Neuronal stem cell (in vitro differentiated cells): ENCODE data around the gene AFF4.
"Not testable (repeated sequence)": the region's sequence is repeated elsewhere in the genome, so short reads cannot be mapped to it uniquely, and the experiment has no call there.

Experiments used
- DNase-seq: peaks from one replicate; pipeline ENCODE4 v3.0.0-alpha.2; 2013; ENCODE audit warnings: low spot score
- H2AFZ ChIP-seq: one replicate; pipeline ENCODE4 v1.6.1; 2013; ENCODE audit warnings: mild to moderate bottlenecking, low read length, inconsistent platforms
- H2AK5ac ChIP-seq: 2 replicates; pipeline ENCODE4 v1.6.1; 2013; ENCODE audit warnings: low read depth, mild to moderate bottlenecking, inconsistent platforms, low read length, moderate library complexity, mixed read lengths
- H2BK120ac ChIP-seq: 2 replicates; pipeline ENCODE4 v1.6.1; 2013; ENCODE audit warnings: low read depth, mild to moderate bottlenecking, inconsistent platforms, low read length, moderate library complexity, mixed read lengths
- H2BK12ac ChIP-seq: one replicate; pipeline ENCODE4 v1.6.1; 2013; ENCODE audit warnings: low read length, inconsistent platforms
- H2BK15ac ChIP-seq: 2 replicates; pipeline ENCODE4 v1.6.1; 2013; ENCODE audit warnings: mild to moderate bottlenecking, low read length, inconsistent platforms, mixed read lengths
- H2BK5ac ChIP-seq: one replicate; pipeline ENCODE4 v1.6.1; 2013; ENCODE audit warnings: inconsistent platforms, mild to moderate bottlenecking, low read length, moderate library complexity
- H3K14ac ChIP-seq: one replicate; pipeline ENCODE4 v1.6.1; 2013; ENCODE audit warnings: low read length, inconsistent platforms
- H3K18ac ChIP-seq: 2 replicates; pipeline ENCODE4 v1.6.1; 2013; ENCODE audit warnings: low read length, inconsistent platforms
- H3K23ac ChIP-seq: 2 replicates; pipeline ENCODE4 v1.6.1; 2013; ENCODE audit warnings: low read depth, mild to moderate bottlenecking, mixed read lengths, low read length, inconsistent platforms; ENCODE audit not compliant: poor library complexity
- H3K27ac ChIP-seq: replicated peaks from 3 replicates; pipeline ENCODE4 v1.5.1; 2013; ENCODE audit warnings: low read length, inconsistent platforms
- H3K27me3 ChIP-seq, 3 experiments: 2 replicates each; pipeline ENCODE4 v1.6.1; 2013; ENCODE audit warnings: low read length in 3 of 3, mild to moderate bottlenecking in 2 of 3, inconsistent platforms in 1 of 3, low read depth in 1 of 3, mixed read lengths in 1 of 3, moderate library complexity in 1 of 3; ENCODE audit not compliant: control insufficient read depth in 3 of 3, insufficient read depth in 3 of 3
- H3K36me3 ChIP-seq, 2 donors: replicated peaks in 1 of 2; 2 replicates each; pipeline ENCODE4 v1.6.1; 2013; ENCODE audit warnings: low read length in 2 of 2; ENCODE audit not compliant: control insufficient read depth in 2 of 2, insufficient read depth in 2 of 2
- H3K4ac ChIP-seq: 2 replicates; pipeline ENCODE4 v1.6.1; 2013; ENCODE audit warnings: inconsistent platforms, mild to moderate bottlenecking, low read length, moderate library complexity
- H3K4me1 ChIP-seq, 2 donors: 1 replicate in 1 of 2; 2 replicates in 1 of 2; pipeline ENCODE4 v1.6.1; 2013; ENCODE audit warnings: low read length in 2 of 2, low read depth in 1 of 2; ENCODE audit not compliant: control insufficient read depth in 2 of 2, insufficient read depth in 1 of 2
- H3K4me2 ChIP-seq: one replicate; pipeline ENCODE4 v1.6.1; 2013; ENCODE audit warnings: mild to moderate bottlenecking, low read length, inconsistent platforms; ENCODE audit not compliant: insufficient read depth, poor library complexity, severe bottlenecking
- H3K4me3 ChIP-seq, 2 donors: 2 replicates each; pipeline ENCODE4 v1.5.1; 2013; ENCODE audit warnings: low read length in 2 of 2, mild to moderate bottlenecking in 2 of 2, inconsistent platforms in 1 of 2, moderate library complexity in 1 of 2
- H3K79me1 ChIP-seq: one replicate; pipeline ENCODE4 v1.6.1; 2013; ENCODE audit warnings: low read depth, mild to moderate bottlenecking, inconsistent platforms, low read length, moderate library complexity
- H3K9ac ChIP-seq: one replicate; pipeline ENCODE4 v1.6.1; 2013; ENCODE audit warnings: mild to moderate bottlenecking, low read depth, low read length, inconsistent platforms; ENCODE audit not compliant: poor library complexity
- H3K9me3 ChIP-seq, 2 donors: replicated peaks in 1 of 2; 2 replicates each; pipeline versions ENCODE3 to v1.6.1; 2013; ENCODE audit warnings: low read length in 2 of 2, mild to moderate bottlenecking in 2 of 2, inconsistent platforms in 1 of 2, low read depth in 1 of 2, mixed read lengths in 1 of 2, moderate library complexity in 1 of 2; ENCODE audit not compliant: control insufficient read depth in 2 of 2, insufficient read depth in 1 of 2
- H4K8ac ChIP-seq: one replicate; pipeline ENCODE4 v1.6.1; 2013; ENCODE audit warnings: low read depth, mild to moderate bottlenecking, inconsistent platforms, low read length, moderate library complexity
- H4K91ac ChIP-seq: one replicate; pipeline ENCODE4 v1.6.1; 2013; ENCODE audit warnings: low read length, low read depth, mild to moderate bottlenecking, inconsistent platforms; ENCODE audit not compliant: poor library complexity
- WGBS, 2 donors: extraction: QIAGEN DNeasy Blood & Tissue Kit; methylation state at CpG; one replicate each; pipeline ENCODE4 v1.1.7; 2013; ENCODE audit warnings: missing lambda C conversion rate in 2 of 2, mixed read lengths in 1 of 2; ENCODE audit not compliant: insufficient read length in 2 of 2, insufficient replicate concordance in 1 of 2; ENCODE audit errors: extremely low coverage in 2 of 2; 5-methylcytosine and 5-hydroxymethylcytosine counted together

AFF4 gene

GRCh38 chr5:132961887-132962286 lies 1.5 kb downstream of the AFF4 start:
- H3K79me1 ChIP-seq, result peaks cover 6% of the 10 kb centered on the region
- H3K27ac ChIP-seq, result no peak overlapping the region
- H3K23ac ChIP-seq, result no peak overlapping the region
- H2AK5ac ChIP-seq, result no peak overlapping the region
- no peaks in the 10 kb centered on the region for H3K27me3 ChIP-seq
- no peak overlapping the region for H4K8ac ChIP-seq
- no peak overlapping the region for H3K4ac ChIP-seq
- H2BK120ac ChIP-seq, result no peak overlapping the region
- H3K4me1 ChIP-seq, result peaks cover 0 to 3% of the 10 kb centered on the region in 2 donors
- H3K4me3 ChIP-seq, result peak overlapping the region; percentile 64 to 99
- no peak overlapping the region for H2BK15ac ChIP-seq
- H2AFZ ChIP-seq, result no peak overlapping the region
- H2BK5ac ChIP-seq, result no peak overlapping the region
- no peak overlapping the region for H3K14ac ChIP-seq
- WGBS, 2 donors, result no CpG with 5 or more reads among the region's 5 CpGs
- no peak overlapping the region for H3K9ac ChIP-seq
- H4K91ac ChIP-seq, result no peak overlapping the region
- peaks cover 0 to 26% of the 10 kb centered on the region in 2 donors for H3K36me3 ChIP-seq
- DNase-seq, result no peak
- no peaks in the 10 kb centered on the region for H3K9me3 ChIP-seq
- no peak overlapping the region for H2BK12ac ChIP-seq
- H3K18ac ChIP-seq, result no peak overlapping the region
- H3K4me2 ChIP-seq, result peak overlapping the region; percentile 35

DNA sequence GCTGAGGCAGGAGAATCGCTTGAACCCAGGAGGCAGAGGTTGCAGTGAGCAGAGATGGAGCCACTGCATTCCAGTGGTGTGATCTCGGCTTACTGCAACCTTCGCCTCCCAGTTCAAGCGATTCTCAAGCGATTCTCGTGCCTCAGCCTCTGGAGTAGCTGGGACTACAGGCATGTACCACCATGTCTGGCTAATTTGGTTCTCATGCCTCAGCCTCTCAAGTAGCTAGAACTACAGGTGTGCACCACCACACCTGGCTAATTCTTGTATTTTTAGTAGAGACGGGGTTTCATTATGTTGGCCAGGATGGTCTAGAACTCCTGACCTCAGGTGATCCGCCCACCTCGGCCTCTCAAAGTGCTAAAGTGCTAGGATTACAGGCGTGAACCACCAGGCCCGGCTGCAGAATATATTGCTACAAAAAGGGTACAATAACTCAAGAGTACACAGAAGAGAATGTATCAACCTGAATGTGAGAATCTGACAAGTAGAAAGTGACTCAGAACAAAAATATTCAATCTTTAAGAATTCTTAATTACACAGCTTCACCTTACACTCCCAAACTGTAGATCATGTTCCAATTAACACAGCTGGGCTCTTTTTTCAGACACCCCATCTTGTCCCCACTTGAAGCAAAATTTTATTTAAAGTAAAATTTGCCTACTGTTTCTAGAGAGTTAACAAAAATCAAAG lies 2.2 kb downstream of the AFF4 start:
- H3K9ac ChIP-seq, H3K18ac ChIP-seq, H3K27ac ChIP-seq, H2BK120ac ChIP-seq, H3K79me1 ChIP-seq, H2BK5ac ChIP-seq, H3K4me1 ChIP-seq, H3K14ac ChIP-seq, H2BK12ac ChIP-seq, H3K23ac ChIP-seq, H2BK15ac ChIP-seq, H3K27me3 ChIP-seq, H2AFZ ChIP-seq, H3K4ac ChIP-seq, H4K91ac ChIP-seq, H3K9me3 ChIP-seq, DNase-seq, H2AK5ac ChIP-seq, H4K8ac ChIP-seq: not testable (repeated sequence)
- H3K4me2 ChIP-seq, result peak overlapping the region; percentile 14
- peak overlapping the region in 1 of 2 donors; percentile 64 for H3K4me3 ChIP-seq
- peaks cover 0 to 26% of the 10 kb centered on the region in 2 donors for H3K36me3 ChIP-seq
- no CpG with 5 or more reads among the region's 11 CpGs for WGBS, 2 donors

GRCh38 chr5:132956166-132956799 lies 7.2 kb downstream of the AFF4 start:
- H2BK5ac ChIP-seq, H2AK5ac ChIP-seq, H3K18ac ChIP-seq, H4K91ac ChIP-seq, H3K14ac ChIP-seq, H3K4ac ChIP-seq, H4K8ac ChIP-seq, H3K4me2 ChIP-seq, H2BK120ac ChIP-seq, H3K4me3 ChIP-seq, H3K23ac ChIP-seq, H3K4me1 ChIP-seq, H2BK12ac ChIP-seq, DNase-seq, H2BK15ac ChIP-seq, H3K9ac ChIP-seq, H3K27ac ChIP-seq, H3K27me3 ChIP-seq, H2AFZ ChIP-seq: not testable (repeated sequence)
- Histone ChIP-seq H3K9me3 (peaks cover 0 to 20% of the 10 kb centered on the region in 2 donors), H3K36me3 (peaks cover 7 to 53% of the 10 kb centered on the region in 2 donors), H3K79me1 (peaks cover 13% of the 10 kb centered on the region)
- WGBS, 2 donors, result no CpG with 5 or more reads among the region's 6 CpGs

- Histone ChIP-seq H3K27ac (no peak overlapping the region), H2BK12ac (no peak overlapping the region), H3K18ac (no peak overlapping the region), H3K9me3 (peaks cover 0 to 20% of the 10 kb centered on the region in 2 donors), H3K4me3 (no peak overlapping the region), H4K8ac (no peak overlapping the region), H2AK5ac (no peak overlapping the region), H3K9ac (no peak overlapping the region), H2BK15ac (no peak overlapping the region), H3K4me2 (no peak overlapping the region), H3K79me1 (peaks cover 12% of the 10 kb centered on the region), H3K4me1 (no peaks in the 10 kb centered on the region), H3K36me3 (peaks cover 7 to 48% of the 10 kb centered on the region in 2 donors), H3K14ac (no peak overlapping the region), H2BK5ac (no peak overlapping the region), H3K4ac (no peak overlapping the region), H3K23ac (no peak overlapping the region), H2AFZ (no peak overlapping the region), H3K27me3 (no peaks in the 10 kb centered on the region), H4K91ac (no peak overlapping the region), H2BK120ac (no peak overlapping the region)
- no peak for DNase-seq
- WGBS, 2 donors, result 100% methylated on average over 1 to 2 of the region's 6 CpGs
Observed at GRCh38 chr5:132953710-132954109, 9.7 kb downstream of the AFF4 start.
